ENCODE results near the gene NHEJ1. TPM values are rescaled to one million over a fixed set of nuclear protein-coding genes. Genes with fewer than 3 reads are reported as not detected.

The NHEJ1 gene
- total and polyA plus RNA-seq, 2 of the 13 experiments (the other 11 are each of a cell fraction or from before 2014, with no cell fraction given) = 30.0 to 30.7 TPM

- no peak for TF ChIP-seq POLR2A (IDR thresholded peaks at IDR 0.05; ENCODE audit: insufficient read depth in 1 of 2, low read depth in 2 of 2, low read length in 2 of 2)
- no peak for TF ChIP-seq ZNF556 (CRISPR knock-in tag; IDR thresholded peaks at IDR 0.05; ENCODE audit: borderline replicate concordance)
- no peak for TF ChIP-seq FOSL1 (CRISPR knock-in tag; IDR thresholded peaks at IDR 0.05; ENCODE audit: borderline replicate concordance)
- TF ChIP-seq UBTF (CRISPR knock-in tag; IDR thresholded peaks at IDR 0.05) = no peak
- TF ChIP-seq CREB1 (IDR thresholded peaks at IDR 0.05) = no peak
- TF ChIP-seq CREB1 (CRISPR knock-in tag; IDR thresholded peaks at IDR 0.05) = no peak
- no peak for TF ChIP-seq NKX3-1 (CRISPR knock-in tag; IDR thresholded peaks at IDR 0.05)
- no peak for TF ChIP-seq ZNF225 (CRISPR knock-in tag; IDR thresholded peaks at IDR 0.05)
- TF ChIP-seq KLF15 (CRISPR knock-in tag; IDR thresholded peaks at IDR 0.05; ENCODE audit: borderline replicate concordance) = no peak
Observed at GRCh38 chr2:219027511-219028055, 133.0 kb downstream of the NHEJ1 start (continued).

- Histone ChIP-seq H3K36me3 (replicated peaks in 1 of 2; ENCODE audit: control insufficient read depth in 1 of 2, insufficient read depth in 2 of 2, low read length in 2 of 2) (no peaks in the 10 kb centered on the region), H3K27me3 (ENCODE audit: control insufficient read depth in 1 of 2, insufficient read depth in 2 of 2, low read length in 2 of 2) (peaks cover 26 to 95% of the 10 kb centered on the region in 2 experiments), H4K20me1 (ENCODE audit: insufficient read depth, low read length) (peaks cover 17% of the 10 kb centered on the region; the same call in 1 of the 2 replicates), H3K79me2 (ENCODE audit: insufficient read depth, low read length) (no peaks in the 10 kb centered on the region), H3K4me1 (ENCODE audit: insufficient read depth, low read length) (no peaks in the 10 kb centered on the region), H2AFZ (ENCODE audit: low read length) (no peak overlapping the region), H3K27ac (ENCODE audit: extremely low read length, insufficient read depth, low read length) (no peak overlapping the region), H3K4me3 (replicated peaks in 1 of 3; ENCODE audit: insufficient read depth in 1 of 3, low read depth in 2 of 3, low read length in 3 of 3) (no peak overlapping the region), H3K9me3 (ENCODE audit: low read length) (no peaks in the 10 kb centered on the region), H3K9ac (ENCODE audit: insufficient read depth, low read depth, low read length) (no peak overlapping the region), H3K4me2 (ENCODE audit: low read depth, low read length) (no peak overlapping the region)
- no peak for ATAC-seq
- intact Hi-C loops (cut with micrococcal nuclease; ENCODE audit: unreplicated experiment) (no loop called here), in situ Hi-C loops (cut with HindIII; ENCODE audit: extremely low pct_ligation_motif_present, low pct_unique_long_range_greater_than_20kb) (no loop called here)
- ChIA-PET POLR2A (no interaction called here), CTCF (ENCODE audit: low intra/inter-chr PET ratio, low total read pairs) (interaction anchor here (1.0 kb wide), 1 partner anchor 128 kb away, joined by 3 read pairs; no protein-coding TSS in a partner anchor)
- DNase-seq (ENCODE audit: low spot score) = no peak
- FAIRE-seq = no peak
- BruUV-seq (replicated peaks) = no TSS peak
- 17% methylated on average over 7 of the region's 7 CpGs for WGBS (ENCODE audit: low lambda C conversion rate)
- TF ChIP-seq, protein P1, sequence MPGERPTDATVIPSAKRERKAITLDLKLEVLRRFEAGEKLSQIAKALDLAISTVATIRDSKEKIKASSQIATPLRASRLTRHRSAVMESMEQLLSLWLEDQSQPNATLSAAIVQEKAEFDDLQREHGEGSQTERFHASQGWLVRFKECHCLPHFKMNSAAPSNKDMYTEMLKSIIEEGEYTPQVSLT (CRISPR knock-in tag; IDR thresholded peaks at IDR 0.05; ENCODE audit: borderline replicate concordance, low read depth) = no peak
- TF ChIP-seq ZNF766 (CRISPR knock-in tag; IDR thresholded peaks at IDR 0.05; ENCODE audit: borderline replicate concordance) = no peak
- no peak for TF ChIP-seq ZNF878 (CRISPR knock-in tag; IDR thresholded peaks at IDR 0.05)
- no peak for TF ChIP-seq ZNF615 (CRISPR knock-in tag; IDR thresholded peaks at IDR 0.05; ENCODE audit: borderline replicate concordance)
- no peak for TF ChIP-seq KLF9 (CRISPR knock-in tag; IDR thresholded peaks at IDR 0.05; ENCODE audit: low read depth)
- TF ChIP-seq SCMH1 (CRISPR knock-in tag; IDR thresholded peaks at IDR 0.05; ENCODE audit: borderline replicate concordance) = no peak
- TF ChIP-seq AKNA (CRISPR knock-in tag; IDR thresholded peaks at IDR 0.05; ENCODE audit: borderline replicate concordance) = no peak
- TF ChIP-seq KDM5B (CRISPR knock-in tag; IDR thresholded peaks at IDR 0.05; ENCODE audit: borderline replicate concordance) = no peak
Observed at GRCh38 chr2:219026946-219027345, 133.7 kb downstream of the NHEJ1 start.

All from HepG2 (cell line).